ES-I3 (cell line): ENCODE data around the gene HK3.

Experiments
- H3K36me3 ChIP-seq: 2 replicates; pipeline ENCODE4 v1.6.1; 2013; ENCODE audit warnings: mild to moderate bottlenecking, low read length, control low read depth, moderate library complexity; ENCODE audit not compliant: insufficient read depth
- H3K4me1 ChIP-seq: 2 replicates; pipeline ENCODE4 v1.6.1; 2013; ENCODE audit warnings: mild to moderate bottlenecking, control low read depth, low read length; ENCODE audit not compliant: insufficient read depth
- H3K9ac ChIP-seq: 2 replicates; pipeline ENCODE4 v1.6.1; 2013; ENCODE audit warnings: low read depth, mild to moderate bottlenecking, low read length, moderate library complexity
- H3K9me3 ChIP-seq: 2 replicates; pipeline ENCODE4 v1.6.1; 2013; ENCODE audit warnings: mild to moderate bottlenecking, low read length, moderate library complexity; ENCODE audit not compliant: control insufficient read depth, insufficient read depth

HK3 gene

GRCh38 chr5:176915906-176916305, 16.8 kb upstream of the HK3 start:
- Histone ChIP-seq H3K9ac (no peak overlapping the region), H3K4me1 (no peaks in the 10 kb centered on the region), H3K36me3 (no peaks in the 10 kb centered on the region), H3K9me3 (no peaks in the 10 kb centered on the region)

GRCh38 chr5:176912115-176912514, 13.0 kb upstream of the HK3 start:
- Histone ChIP-seq H3K36me3 (0 out of 2 replicates have a peak, but pooled peaks cover 4% of the 10 kb centered on the region), H3K9me3 (no peaks in the 10 kb centered on the region), H3K4me1 (no peaks in the 10 kb centered on the region), H3K9ac (no peak overlapping the region)

GRCh38 chr5:176908675-176909368, 9.7 kb upstream of the HK3 start:
- no peaks in the 10 kb centered on the region for H3K4me1 ChIP-seq
- no peak overlapping the region for H3K9ac ChIP-seq
- H3K9me3 ChIP-seq: no peaks in the 10 kb centered on the region
- H3K36me3 ChIP-seq: peaks cover 27% of the 10 kb centered on the region

GRCh38 chr5:176906796-176907195, 7.7 kb upstream of the HK3 start:
- Histone ChIP-seq H3K4me1 (no peaks in the 10 kb centered on the region), H3K36me3 (peaks cover 29% of the 10 kb centered on the region), H3K9me3 (no peaks in the 10 kb centered on the region), H3K9ac (no peak overlapping the region)

- Histone ChIP-seq H3K9me3 (no peaks in the 10 kb centered on the region), H3K4me1 (no peaks in the 10 kb centered on the region), H3K36me3 (peaks cover 29% of the 10 kb centered on the region), H3K9ac (no peak overlapping the region)
These were observed 7.0 kb upstream of the HK3 start for GRCh38 chr5:176906126-176906525.

GRCh38 chr5:176904276-176904675, 5.1 kb upstream of the HK3 start:
- Histone ChIP-seq H3K36me3 (peaks cover 29% of the 10 kb centered on the region), H3K9ac (no peak overlapping the region), H3K9me3 (no peaks in the 10 kb centered on the region), H3K4me1 (no peaks in the 10 kb centered on the region)

GRCh38 chr5:176902911-176903664, 3.9 kb upstream of the HK3 start:
- H3K9me3 ChIP-seq: no peaks in the 10 kb centered on the region
- no peak overlapping the region for H3K9ac ChIP-seq
- no peaks in the 10 kb centered on the region for H3K4me1 ChIP-seq
- peaks cover 29% of the 10 kb centered on the region for H3K36me3 ChIP-seq

- Histone ChIP-seq H3K36me3 (peaks cover 25% of the 10 kb centered on the region), H3K4me1 (no peaks in the 10 kb centered on the region), H3K9ac (no peak overlapping the region), H3K9me3 (no peaks in the 10 kb centered on the region)
These were observed 3.1 kb upstream of the HK3 start for GRCh38 chr5:176902102-176902814.

GRCh38 chr5:176901260-176902101, 2.3 kb upstream of the HK3 start:
- no peaks in the 10 kb centered on the region for H3K9me3 ChIP-seq
- H3K9ac ChIP-seq: no peak overlapping the region
- H3K4me1 ChIP-seq: no peaks in the 10 kb centered on the region
- H3K36me3 ChIP-seq: peaks cover 20% of the 10 kb centered on the region

- H3K4me1 ChIP-seq: no peaks in the 10 kb centered on the region
- H3K9me3 ChIP-seq: no peaks in the 10 kb centered on the region
- H3K9ac ChIP-seq: no peak overlapping the region
- H3K36me3 ChIP-seq: peaks cover 19% of the 10 kb centered on the region
These were observed 1.6 kb upstream of the HK3 start for GRCh38 chr5:176900780-176901204.

- Histone ChIP-seq H3K36me3 (peaks cover 13% of the 10 kb centered on the region), H3K9me3 (no peaks in the 10 kb centered on the region), H3K4me1 (no peaks in the 10 kb centered on the region), H3K9ac (no peak overlapping the region)
These were observed 1.0 kb upstream of the HK3 start for GRCh38 chr5:176899946-176900779.

- no peaks in the 10 kb centered on the region; the same call in 1 of the 2 replicates for H3K36me3 ChIP-seq
- H3K9ac ChIP-seq: no peak overlapping the region
- H3K9me3 ChIP-seq: no peaks in the 10 kb centered on the region
- no peaks in the 10 kb centered on the region for H3K4me1 ChIP-seq
These were observed 1.9 kb downstream of the HK3 start for GRCh38 chr5:176897263-176897662.

GRCh38 chr5:176895831-176896230, 3.3 kb downstream of the HK3 start:
- H3K4me1 ChIP-seq: no peaks in the 10 kb centered on the region

More at GRCh38 chr5:176895831-176896230, 3.3 kb downstream of the HK3 start:
- no peaks in the 10 kb centered on the region; the same call in 1 of the 2 replicates for H3K36me3 ChIP-seq
- H3K9ac ChIP-seq: no peak overlapping the region
- no peaks in the 10 kb centered on the region for H3K9me3 ChIP-seq
